MCF 10A (cell line): ENCODE data around the gene GRIK2. TPM values are rescaled to one million over a fixed set of nuclear protein-coding genes. Genes with fewer than 3 reads are reported as not detected.

Source experiments
- BruUV-seq: library from RNA; stranded (reverse); fragments of 400-500 nt; replicated peaks from 2 replicates; lab custom pipeline; 2021; lab: Mats Ljungman, UMichigan
- CTCF ChIA-PET: fragments of 300-600 bp; sonication (Branson Sonifier 250); formaldehyde crosslinking; extraction: SDS; loops from one replicate; lab custom pipeline; 2021; ENCODE audit warnings: antibody characterized with exemption, inconsistent platforms; lab: Yijun Ruan, JAX
- POLR2A ChIA-PET: fragments of 300-600, 350-650 bp; sonication (Branson Sonifier 250); formaldehyde crosslinking; extraction: SDS; loops from one replicate; lab custom pipeline; 2020; ENCODE audit warnings: antibody characterized with exemption, inconsistent platforms; lab: Yijun Ruan, JAX
- DNase-seq: peaks from one replicate; pipeline ENCODE4 v3.0.0-alpha.2; 2018; ENCODE audit not compliant: unreplicated experiment
- H3K27ac Mint-ChIP-seq: one replicate; pipeline ENCODE4 v1.8.0; 2022; ENCODE audit warnings: mild to moderate bottlenecking, low read depth, mixed read lengths; ENCODE audit not compliant: unreplicated experiment
- H3K27me3 Mint-ChIP-seq: one replicate; pipeline ENCODE4 v1.8.0; 2022; ENCODE audit warnings: mixed read lengths; ENCODE audit not compliant: insufficient read depth, unreplicated experiment
- H3K36me3 Mint-ChIP-seq: one replicate; pipeline ENCODE4 v1.8.0; 2022; ENCODE audit warnings: mild to moderate bottlenecking, moderate library complexity, mixed read lengths; ENCODE audit not compliant: insufficient read depth, unreplicated experiment
- H3K4me1 Mint-ChIP-seq: one replicate; pipeline ENCODE4 v1.8.0; 2022; ENCODE audit warnings: mixed read lengths; ENCODE audit not compliant: insufficient read depth, unreplicated experiment
- H3K4me3 Mint-ChIP-seq: one replicate; pipeline ENCODE4 v1.8.0; 2022; ENCODE audit warnings: mild to moderate bottlenecking, moderate library complexity, mixed read lengths; ENCODE audit not compliant: unreplicated experiment
- H3K9me3 Mint-ChIP-seq: one replicate; pipeline ENCODE4 v1.8.0; 2022; ENCODE audit warnings: mixed read lengths; ENCODE audit not compliant: unreplicated experiment
- CTCF ChIP-seq: fragments of 200-600 bp; IDR thresholded peaks from one replicate; pipeline ENCODE4 v1.8.0; 2022; ENCODE audit warnings: antibody characterized with exemption, mild to moderate bottlenecking; ENCODE audit not compliant: unreplicated experiment
- intact Hi-C: fragments of 100-400 bp; cut with micrococcal nuclease; formaldehyde crosslinking; loops from 2 replicates; pipeline ENCODE4 v1.14.1; 2022
- total RNA-seq: library from RNA; stranded (reverse); gene quantifications from 2 replicates; pipeline ENCODE4 v1.2.3, GENCODE V29; 2022

The GRIK2 gene
- total RNA-seq, 1 experiment from 2014 or later = 0.89 TPM

- intact Hi-C loops = no loop called here
- Mint-ChIP-seq H3K4me3 (no peak overlapping the region), H3K27me3 (no peaks in the 10 kb centered on the region), H3K9me3 (no peaks in the 10 kb centered on the region), H3K4me1 (no peaks in the 10 kb centered on the region), H3K36me3 (no peaks in the 10 kb centered on the region), H3K27ac (no peak overlapping the region)
- ChIA-PET POLR2A (interaction anchor here (0.6 kb wide), 1 partner anchor 45 kb away, joined by 3 read pairs; no protein-coding TSS in a partner anchor), CTCF (no interaction called here)
- no TSS peak for BruUV-seq
- no peak for DNase-seq
- no peak for TF ChIP-seq CTCF
Measured at GRCh38 chr6:101433141-101433540, 39.6 kb downstream of the GRIK2 start.

- Mint-ChIP-seq H3K4me3 (no peak overlapping the region), H3K27me3 (no peaks in the 10 kb centered on the region), H3K4me1 (no peaks in the 10 kb centered on the region), H3K27ac (no peak overlapping the region), H3K9me3 (no peaks in the 10 kb centered on the region), H3K36me3 (no peaks in the 10 kb centered on the region)
- no peak for DNase-seq
- TF ChIP-seq CTCF = no peak
- no TSS peak for BruUV-seq
- intact Hi-C loops = no loop called here
- CTCF ChIA-PET = interaction anchor here (0.7 kb wide), 2 partner anchors 714 to 728 kb away, joined by 3 read pairs; no protein-coding TSS in a partner anchor
- POLR2A ChIA-PET = no interaction called here
Measured at GRCh38 chr6:101434601-101435000, 41.1 kb downstream of the GRIK2 start.

- ChIA-PET POLR2A (no interaction called here), CTCF (interaction anchor here (0.7 kb wide), 2 partner anchors 713 to 728 kb away, joined by 3 read pairs; no protein-coding TSS in a partner anchor)
- Mint-ChIP-seq H3K27me3 (no peaks in the 10 kb centered on the region), H3K4me3 (no peak overlapping the region), H3K9me3 (no peaks in the 10 kb centered on the region), H3K4me1 (no peaks in the 10 kb centered on the region), H3K27ac (no peak overlapping the region), H3K36me3 (no peaks in the 10 kb centered on the region)
- no peak for TF ChIP-seq CTCF
- no peak for DNase-seq
- intact Hi-C loops = no loop called here
- BruUV-seq = no TSS peak
Measured at GRCh38 chr6:101435038-101435437, 41.5 kb downstream of the GRIK2 start.

- no peak for TF ChIP-seq CTCF
- CTCF ChIA-PET = interaction anchor here (0.6 kb wide), 1 partner anchor 241 kb away, joined by 7 read pairs; no protein-coding TSS in a partner anchor
- intact Hi-C loops = no loop called here
- no peak overlapping the region for H3K4me3 Mint-ChIP-seq
- no peak for DNase-seq
- H3K36me3 Mint-ChIP-seq = no peaks in the 10 kb centered on the region
- BruUV-seq = no TSS peak
- H3K27me3 Mint-ChIP-seq = no peaks in the 10 kb centered on the region
- no peaks in the 10 kb centered on the region for H3K4me1 Mint-ChIP-seq
- POLR2A ChIA-PET = no interaction called here
- H3K27ac Mint-ChIP-seq = no peak overlapping the region
- H3K9me3 Mint-ChIP-seq = no peaks in the 10 kb centered on the region
Measured at GRCh38 chr6:101439790-101440189, 46.3 kb downstream of the GRIK2 start.
